Heart left ventricle (tissue), 16 donors: ENCODE results near the gene B3GNT3. TPM values are rescaled to one million over a fixed set of nuclear protein-coding genes. Genes with fewer than 3 reads are reported as not detected.

Experiments
- ATAC-seq, 4 donors: fragments of 200-7000 bp; cut with Tn5 transposase; one replicate each; pipeline ENCODE4 v1.9.1; 2020 to 2022; ENCODE audit warnings: moderate library complexity in 4 of 4, mild to moderate bottlenecking in 3 of 4, moderate number of reproducible peaks in 1 of 4
- DNase-seq, 5 donors: peaks; one replicate each; pipeline ENCODE4 v3.0.0-alpha.2; 2020
- H3K27ac ChIP-seq, 12 donors: fragments of 200-600 bp; sonication (generic) in 4 of 12; one replicate each; pipeline versions ENCODE4 v1.5.0 to v1.8.0; 2016 to 2022; ENCODE audit warnings: mild to moderate bottlenecking in 2 of 12
- H3K27me3 ChIP-seq, 9 donors: fragments of 200-600 bp; sonication (generic) in 2 of 9; one replicate each; pipeline versions ENCODE4 v1.5.1 to v1.8.0; 2016 to 2022; ENCODE audit warnings: mild to moderate bottlenecking in 3 of 9
- H3K36me3 ChIP-seq, 9 donors: fragments of 200-600 bp; sonication (generic) in 2 of 9; one replicate each; pipeline versions ENCODE4 v1.5.0 to v1.8.0; 2018 to 2022; ENCODE audit warnings: mild to moderate bottlenecking in 2 of 9
- H3K4me1 ChIP-seq, 12 donors: fragments of 200-600 bp; sonication (generic) in 4 of 12; one replicate each; pipeline versions ENCODE4 v1.5.0 to v1.8.0; 2016 to 2022; ENCODE audit warnings: mild to moderate bottlenecking in 3 of 12
- H3K4me3 ChIP-seq, 12 donors: fragments of 200-600 bp; sonication (generic) in 4 of 12; one replicate each; pipeline versions ENCODE4 v1.5.0 to v1.8.0; 2017 to 2022; ENCODE audit warnings: mild to moderate bottlenecking in 9 of 12, moderate library complexity in 4 of 12
- H3K9me3 ChIP-seq, 12 donors: fragments of 200-600 bp; sonication (generic) in 4 of 12; one replicate each; pipeline versions ENCODE4 v1.5.0 to v1.8.0; 2016 to 2022; ENCODE audit warnings: mild to moderate bottlenecking in 1 of 12
- POLR2A ChIP-seq, 2 donors: fragments of 450-650 bp; IDR thresholded peaks; one replicate each; pipeline ENCODE4 v1.6.1; 2017; ENCODE audit warnings: antibody characterized with exemption in 2 of 2, mild to moderate bottlenecking in 2 of 2, moderate library complexity in 2 of 2
- WGBS, 4 donors: extraction: QIAGEN DNeasy Blood & Tissue Kit in 2 of 4; methylation state at CpG; one replicate each; pipeline versions ENCODE4 v1.1.5 to v1.1.7; 2013 to 2018; 5-methylcytosine and 5-hydroxymethylcytosine counted together
- intact Hi-C, 10 donors: fragments of 100-400 bp; cut with DNase I; formaldehyde crosslinking; loops; one replicate each; pipeline versions ENCODE4 v1.11.1 to v1.14.2; 2022
- polyA plus RNA-seq, 2 donors: library from polyadenylated mRNA; stranded (reverse); fragments of 200-250 nt; gene quantifications; one replicate each; pipeline ENCODE4 v1.2.3, GENCODE V29; 2013
- total RNA-seq, 9 donors: library from RNA; depleted of rRNA in 2 of 9; stranded (reverse); fragments of >200 nt in 2 of 9; fragmentation: NEBNext Ultra II Directional in 3 of 9; extraction: Animal tissue kit (Norgen Biotek cat#: 25700) in 3 of 9; gene quantifications; one replicate each; pipeline versions ENCODE4 v1.1.0 to v1.2.4, GENCODE V29; 2016 to 2023
- TF ChIP-seq, protein P1 (sequence below), 12 donors: fragments of 200-600 bp; sonication (generic) in 4 of 12; IDR thresholded peaks; one replicate each; pipeline versions ENCODE4 v1.5.0 to v1.8.0; 2018 to 2022; ENCODE audit warnings: antibody characterized with exemption in 12 of 12, mild to moderate bottlenecking in 5 of 12
- donor health status: ischemic (EF 13 %, LVEDD 7.1; RV severe dilation, severe dysfunction).
- donor health status: healthy with polysubstance abuse.
- donor health status: DM: no; HTN: yes; CAD: no.
- donor health status: DM: no; HTN: no; CAD: no.
- donor health status: ischemic (EF 25% LVEDD 6.9; RV normal size, moderate dysfunction).
- donor health status: ischemic (EF 25% LVEDD 5.7; RV mildly dilated, moderate dysfunction).
- donor health status: healthy.
- donor health status: DM: yes; HTN: yes; CAD: no.
- donor health status: ischemic (EF 35%, LVEDD 5.7; RV mildly dilated, moderate dysfunction).
- donor health status: nonischemic (EF 11% LVEDD 7.7; RV severe dilation, severe dysfunction).
- donor health status: DM: yes; HTN: yes; CAD: no.
- donor health status: PGD.
- donor health status: ischemic (EF 29% LVEDD 5.4; RV normal size, mild dysfunction).
- donor health status: nonischemic (EF 23%, LVEDD 6.1; RV moderate dilation, normal function).

B3GNT3 gene
- total and polyA plus RNA-seq, 11 donors = not detected

DNA sequence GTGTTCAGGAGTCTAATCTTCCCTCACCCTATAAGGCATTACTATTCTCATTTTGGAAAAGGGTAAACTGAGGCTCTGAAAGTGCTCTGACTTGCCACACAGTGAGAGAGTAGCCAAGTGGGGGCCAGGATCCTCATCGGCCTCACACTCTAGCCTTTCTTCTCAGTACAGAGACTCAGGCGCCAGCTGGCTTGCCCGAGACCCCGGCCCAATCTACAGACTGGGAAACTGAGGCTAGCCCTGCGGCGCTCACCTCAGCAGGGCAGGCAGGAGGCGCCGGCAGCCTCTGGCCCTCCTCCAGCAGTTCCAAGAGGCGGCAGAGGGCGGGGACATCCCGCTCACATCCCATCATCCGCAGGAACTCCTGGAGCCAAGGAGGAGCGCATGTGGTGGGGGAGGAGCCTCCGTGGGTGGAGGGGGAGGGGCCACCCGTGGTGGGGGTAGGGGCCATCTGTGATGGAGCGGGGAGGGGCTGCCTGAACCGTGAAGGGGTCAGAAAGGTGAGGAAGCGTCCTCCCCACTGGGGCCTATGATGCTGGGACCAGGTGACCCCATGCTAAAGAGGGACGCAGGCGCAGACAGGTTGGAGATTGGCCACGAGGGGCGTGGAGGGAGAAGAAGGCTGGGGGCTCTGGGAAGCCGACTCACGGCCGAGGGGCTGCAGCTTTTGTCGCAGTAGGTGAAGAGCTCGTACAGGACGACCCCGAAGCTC is 35.1 kb downstream of the B3GNT3 start:
- TF ChIP-seq, protein P1, sequence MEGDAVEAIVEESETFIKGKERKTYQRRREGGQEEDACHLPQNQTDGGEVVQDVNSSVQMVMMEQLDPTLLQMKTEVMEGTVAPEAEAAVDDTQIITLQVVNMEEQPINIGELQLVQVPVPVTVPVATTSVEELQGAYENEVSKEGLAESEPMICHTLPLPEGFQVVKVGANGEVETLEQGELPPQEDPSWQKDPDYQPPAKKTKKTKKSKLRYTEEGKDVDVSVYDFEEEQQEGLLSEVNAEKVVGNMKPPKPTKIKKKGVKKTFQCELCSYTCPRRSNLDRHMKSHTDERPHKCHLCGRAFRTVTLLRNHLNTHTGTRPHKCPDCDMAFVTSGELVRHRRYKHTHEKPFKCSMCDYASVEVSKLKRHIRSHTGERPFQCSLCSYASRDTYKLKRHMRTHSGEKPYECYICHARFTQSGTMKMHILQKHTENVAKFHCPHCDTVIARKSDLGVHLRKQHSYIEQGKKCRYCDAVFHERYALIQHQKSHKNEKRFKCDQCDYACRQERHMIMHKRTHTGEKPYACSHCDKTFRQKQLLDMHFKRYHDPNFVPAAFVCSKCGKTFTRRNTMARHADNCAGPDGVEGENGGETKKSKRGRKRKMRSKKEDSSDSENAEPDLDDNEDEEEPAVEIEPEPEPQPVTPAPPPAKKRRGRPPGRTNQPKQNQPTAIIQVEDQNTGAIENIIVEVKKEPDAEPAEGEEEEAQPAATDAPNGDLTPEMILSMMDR (IDR thresholded peaks at IDR 0.05) = peak in 1 of 12 donors; percentile 18
- no peak for TF ChIP-seq POLR2A (IDR thresholded peaks at IDR 0.05)
- Histone ChIP-seq H3K4me1 (peaks cover 0 to 16% (median 0%) of the 10 kb centered on the region in 12 donors), H3K9me3 (no peaks in the 10 kb centered on the region), H3K27me3 (peaks cover 0 to 38% (median 8%) of the 10 kb centered on the region in 9 donors), H3K36me3 (peaks cover 0 to 68% (median 0%) of the 10 kb centered on the region in 9 donors), H3K27ac (no peak overlapping the region), H3K4me3 (peak overlapping the region in 7 of 12 donors; percentile 10 to 30 (median 21))
- ATAC-seq = peak in 3 of 4 donors; percentile 30 to 74 (median 57)
- WGBS, 4 donors = 16 to 25% (median 19%) methylated on average over 23 to 29 of the region's 29 CpGs
- no peak for DNase-seq
- intact Hi-C loops = no loop called here

DNA sequence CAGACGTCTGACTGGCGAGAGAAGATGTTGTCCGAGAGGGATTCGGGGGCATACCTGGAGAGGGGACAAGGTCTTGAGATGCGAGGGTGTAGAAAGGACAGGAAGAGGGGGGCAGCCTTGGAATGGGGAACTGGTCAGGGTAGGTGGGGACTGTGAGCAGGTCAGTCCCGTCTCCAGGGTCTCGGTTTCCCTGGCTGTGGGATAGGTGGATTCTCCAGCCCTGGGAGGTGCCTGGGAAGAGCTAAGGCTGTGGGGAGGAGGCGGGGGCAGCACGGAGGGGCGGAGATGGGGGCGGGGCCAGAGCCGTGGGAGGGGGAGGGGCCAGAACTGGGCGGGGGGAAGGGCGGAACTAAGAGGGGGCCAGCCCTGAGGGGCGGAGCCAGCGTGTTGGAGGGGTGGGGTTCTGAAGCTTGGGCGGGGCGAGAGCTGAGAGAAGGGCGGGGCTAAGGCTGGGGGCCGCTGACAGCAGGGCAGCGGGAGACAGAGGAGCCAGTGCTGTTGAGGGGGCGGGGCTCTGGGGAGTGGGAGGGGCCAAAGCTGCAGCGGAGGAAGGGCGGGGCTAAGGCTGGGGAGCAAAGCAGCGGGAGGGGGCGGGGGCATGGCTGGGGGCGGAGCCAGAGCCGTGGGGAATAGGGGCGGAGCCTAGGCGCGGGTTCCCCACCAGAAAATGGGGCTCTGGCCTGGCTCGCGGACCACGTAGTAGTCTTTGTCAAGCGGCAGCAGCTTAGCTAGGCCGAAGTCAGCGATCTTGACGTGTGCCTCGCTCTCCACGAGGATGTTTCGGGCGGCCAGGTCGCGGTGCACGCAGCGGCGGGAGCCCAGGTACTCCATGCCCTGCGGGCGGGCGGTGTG is 35.9 kb downstream of the B3GNT3 start:
- peaks cover 0 to 35% (median 8%) of the 10 kb centered on the region in 9 donors for H3K27me3 ChIP-seq
- TF ChIP-seq, protein P1 (IDR thresholded peaks at IDR 0.05) = no peak
- no peak for TF ChIP-seq POLR2A (IDR thresholded peaks at IDR 0.05)
- DNase-seq (peak in 3 of 5 donors; percentile 33 to 42 (median 36)), ATAC-seq (peak; percentile 43 to 82 (median 80))
- peak overlapping the region in 7 of 12 donors; percentile 10 to 30 (median 21) for H3K4me3 ChIP-seq
- WGBS, 4 donors = 18 to 43% (median 23%) methylated on average over 28 to 50 of the region's 50 CpGs
- H3K27ac ChIP-seq = no peak overlapping the region
- H3K36me3 ChIP-seq = peaks cover 0 to 76% (median 0%) of the 10 kb centered on the region in 9 donors
- intact Hi-C loops = no loop called here
- H3K9me3 ChIP-seq = no peaks in the 10 kb centered on the region
- peaks cover 0 to 16% (median 0%) of the 10 kb centered on the region in 12 donors for H3K4me1 ChIP-seq

DNA sequence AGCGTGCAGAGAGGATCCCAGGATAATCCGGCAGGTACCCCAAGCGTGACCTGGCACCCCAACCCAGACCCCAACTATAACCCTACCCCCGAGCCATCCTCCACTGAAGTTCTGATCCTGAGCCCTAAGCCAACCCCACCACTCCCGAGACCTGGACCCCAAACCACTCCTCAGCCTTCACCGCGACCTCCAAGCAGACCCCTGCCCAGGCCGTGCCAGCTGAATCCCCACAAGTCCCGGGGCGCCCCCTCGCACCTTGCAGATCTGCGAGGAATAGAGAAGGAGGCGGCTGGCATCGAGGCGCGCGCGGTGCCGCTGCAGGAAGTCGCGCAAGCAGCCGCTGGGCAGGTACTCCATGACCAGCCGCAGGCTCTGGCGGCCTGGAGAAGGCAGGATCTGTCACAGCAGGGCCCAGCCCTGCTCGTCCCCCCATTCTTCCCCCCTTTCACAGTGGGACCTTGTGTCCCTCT is 36.5 kb downstream of the B3GNT3 start:
- no peak for DNase-seq
- peaks cover 0 to 77% (median 0%) of the 10 kb centered on the region in 9 donors for H3K36me3 ChIP-seq
- peaks cover 0 to 16% (median 0%) of the 10 kb centered on the region in 12 donors for H3K4me1 ChIP-seq
- H3K4me3 ChIP-seq = peak overlapping the region in 1 of 12 donors; percentile 19
- no peaks in the 10 kb centered on the region for H3K9me3 ChIP-seq
- ATAC-seq = no peak
- TF ChIP-seq, protein P1 (IDR thresholded peaks at IDR 0.05) = no peak
- TF ChIP-seq POLR2A (IDR thresholded peaks at IDR 0.05) = no peak
- no peak overlapping the region for H3K27ac ChIP-seq
- H3K27me3 ChIP-seq = peaks cover 0 to 35% (median 8%) of the 10 kb centered on the region in 9 donors
- WGBS, 4 donors = 42 to 65% (median 50%) methylated on average over 23 to 25 of the region's 25 CpGs
- intact Hi-C loops = no loop called here
